ENCODE results near the gene POLR1C.
"Not testable (repeated sequence)": the region's sequence is repeated elsewhere in the genome, so short reads cannot be mapped to it uniquely, and the experiment has no call there.

Gene POLR1C

DNA sequence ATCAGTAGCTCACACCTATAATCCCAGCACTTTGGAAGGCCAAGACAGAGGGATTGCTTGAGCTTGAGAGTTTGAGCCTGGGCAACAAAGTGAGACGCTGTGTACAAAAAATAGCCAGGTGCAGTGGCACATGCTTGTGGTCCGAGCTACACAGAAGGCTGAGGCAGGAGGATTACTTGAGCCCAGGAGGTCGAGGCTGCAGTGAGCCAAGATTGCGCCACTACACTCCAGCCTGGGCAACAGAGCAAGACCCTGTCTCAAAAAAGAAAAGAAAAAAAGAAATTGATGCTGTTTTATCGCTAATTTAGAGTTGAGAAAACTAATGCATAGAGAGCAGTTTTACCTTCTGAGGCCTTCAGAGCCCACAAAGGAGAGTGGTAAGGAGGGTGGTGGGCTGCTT, 18.6 kb upstream of the POLR1C start:
- H3K27ac Mint-ChIP-seq, H3K9me3 Mint-ChIP-seq, H3K4me3 Mint-ChIP-seq, H3K27me3 Mint-ChIP-seq: not testable (repeated sequence)
- Mint-ChIP-seq H3K36me3 (ENCODE audit: low read depth) (peaks cover 24% of the 10 kb centered on the region), H3K4me1 (ENCODE audit: low read depth) (peaks cover 16% of the 10 kb centered on the region)

- H3K9me3 Mint-ChIP-seq: no peaks in the 10 kb centered on the region
- no peak overlapping the region for H3K4me3 Mint-ChIP-seq
- H3K27ac Mint-ChIP-seq: no peak overlapping the region
- peaks cover 10% of the 10 kb centered on the region for H3K4me1 Mint-ChIP-seq (ENCODE audit: low read depth)
- no peaks in the 10 kb centered on the region for H3K27me3 Mint-ChIP-seq
- peaks cover 29% of the 10 kb centered on the region for H3K36me3 Mint-ChIP-seq (ENCODE audit: low read depth)
Measured at GRCh38 chr6:43499028-43499815, 17.7 kb upstream of the POLR1C start.

GRCh38 chr6:43500921-43501320, 16.0 kb upstream of the POLR1C start:
- Mint-ChIP-seq H3K27me3 (no peaks in the 10 kb centered on the region), H3K27ac (no peak overlapping the region), H3K36me3 (ENCODE audit: low read depth) (peaks cover 30% of the 10 kb centered on the region), H3K9me3 (no peaks in the 10 kb centered on the region), H3K4me3 (no peak overlapping the region), H3K4me1 (ENCODE audit: low read depth) (no peaks in the 10 kb centered on the region)

- Mint-ChIP-seq H3K27ac (no peak overlapping the region), H3K9me3 (no peaks in the 10 kb centered on the region), H3K27me3 (no peaks in the 10 kb centered on the region), H3K36me3 (ENCODE audit: low read depth) (peaks cover 37% of the 10 kb centered on the region), H3K4me3 (no peak overlapping the region), H3K4me1 (ENCODE audit: low read depth) (no peaks in the 10 kb centered on the region)
Measured at GRCh38 chr6:43502666-43503065, 14.2 kb upstream of the POLR1C start.

DNA sequence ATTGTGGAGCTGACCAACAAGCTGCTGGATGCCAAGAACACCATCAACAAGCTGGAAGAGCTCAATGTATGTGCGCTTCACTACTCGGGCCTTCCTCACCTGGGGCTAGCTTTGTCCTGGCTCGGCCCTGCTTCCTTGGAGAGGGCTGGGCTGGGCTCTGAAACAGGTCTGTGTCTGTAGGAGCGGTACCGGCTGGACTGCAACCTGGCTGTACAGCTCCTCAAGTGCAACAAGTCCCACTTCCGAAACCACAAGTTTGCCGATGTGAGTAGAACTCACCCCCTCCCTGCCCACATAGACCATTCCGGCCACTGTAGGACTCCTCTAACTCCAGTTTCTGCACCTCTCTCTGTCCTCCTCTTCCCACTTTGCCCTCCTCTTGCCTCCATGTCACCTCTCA, 13.4 kb upstream of the POLR1C start:
- Mint-ChIP-seq H3K4me3 (no peak overlapping the region), H3K27ac (no peak overlapping the region), H3K9me3 (no peaks in the 10 kb centered on the region), H3K27me3 (peaks cover 3% of the 10 kb centered on the region), H3K4me1 (ENCODE audit: low read depth) (no peaks in the 10 kb centered on the region), H3K36me3 (ENCODE audit: low read depth) (peaks cover 37% of the 10 kb centered on the region)

DNA sequence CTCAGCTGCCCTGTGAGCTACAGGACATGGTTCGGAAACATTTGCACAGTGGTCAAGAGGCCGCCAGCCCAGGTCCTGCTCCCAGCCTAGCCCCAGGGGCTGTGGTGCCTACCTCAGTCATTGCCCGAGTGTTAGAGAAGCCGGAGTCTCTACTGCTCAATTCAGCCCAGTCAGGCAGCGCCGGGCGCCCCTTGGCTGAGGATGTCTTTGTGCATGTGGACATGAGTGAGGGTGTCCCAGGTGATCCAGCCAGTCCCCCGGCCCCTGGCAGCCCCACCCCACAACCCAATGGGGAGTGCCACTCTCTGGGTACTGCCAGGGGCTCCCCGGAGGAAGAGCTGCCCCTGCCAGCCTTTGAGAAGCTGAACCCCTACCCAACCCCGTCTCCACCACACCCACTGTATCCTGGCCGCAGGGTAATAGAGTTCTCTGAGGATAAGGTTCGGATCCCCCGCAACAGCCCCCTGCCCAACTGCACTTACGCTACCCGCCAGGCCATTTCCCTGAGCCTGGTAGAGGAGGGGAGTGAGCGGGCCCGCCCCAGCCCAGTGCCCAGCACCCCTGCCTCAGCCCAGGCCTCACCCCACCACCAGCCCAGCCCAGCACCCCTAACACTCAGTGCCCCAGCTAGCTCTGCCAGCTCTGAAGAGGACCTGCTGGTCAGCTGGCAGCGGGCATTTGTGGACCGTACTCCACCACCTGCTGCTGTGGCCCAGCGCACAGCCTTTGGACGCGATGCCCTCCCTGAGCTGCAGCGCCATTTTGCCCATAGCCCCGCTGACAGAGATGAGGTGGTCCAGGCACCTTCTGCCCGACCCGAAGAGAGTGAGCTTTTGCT, 11.9 kb upstream of the POLR1C start:
- no peaks in the 10 kb centered on the region for H3K9me3 Mint-ChIP-seq
- H3K4me3 Mint-ChIP-seq: no peak overlapping the region
- H3K27ac Mint-ChIP-seq: no peak overlapping the region
- H3K4me1 Mint-ChIP-seq (ENCODE audit: low read depth): peaks cover 8% of the 10 kb centered on the region
- H3K27me3 Mint-ChIP-seq: peaks cover 13% of the 10 kb centered on the region
- H3K36me3 Mint-ChIP-seq (ENCODE audit: low read depth): peaks cover 34% of the 10 kb centered on the region

- Mint-ChIP-seq H3K4me3 (no peak overlapping the region), H3K4me1 (ENCODE audit: low read depth) (peaks cover 8% of the 10 kb centered on the region), H3K27me3 (peaks cover 13% of the 10 kb centered on the region), H3K9me3 (no peaks in the 10 kb centered on the region), H3K36me3 (ENCODE audit: low read depth) (peaks cover 27% of the 10 kb centered on the region), H3K27ac (no peak overlapping the region)
Measured at GRCh38 chr6:43505718-43506117, 11.2 kb upstream of the POLR1C start.

DNA sequence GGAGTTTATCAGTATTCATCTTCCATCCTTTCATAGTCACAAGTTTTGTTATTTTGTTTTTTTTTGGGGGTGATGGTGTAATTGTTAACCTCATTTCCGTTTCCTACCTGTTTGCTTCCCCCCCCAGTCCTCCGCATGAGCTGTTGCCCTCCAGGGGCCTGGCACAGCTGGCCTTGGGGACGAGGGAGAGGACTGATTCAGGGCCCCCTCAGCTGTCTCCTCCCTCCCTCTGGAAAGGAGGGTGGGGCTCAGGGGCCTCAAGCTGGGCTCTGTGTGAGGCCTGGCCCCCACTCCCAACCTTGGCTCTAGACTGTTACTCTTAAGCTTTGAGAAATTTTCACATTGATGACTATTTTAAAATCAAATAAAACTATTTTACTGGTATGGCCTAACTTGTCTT, 10.7 kb upstream of the POLR1C start:
- no peak overlapping the region for H3K4me3 Mint-ChIP-seq
- H3K4me1 Mint-ChIP-seq (ENCODE audit: low read depth): peaks cover 8% of the 10 kb centered on the region
- peaks cover 27% of the 10 kb centered on the region for H3K36me3 Mint-ChIP-seq (ENCODE audit: low read depth)
- no peak overlapping the region for H3K27ac Mint-ChIP-seq
- H3K27me3 Mint-ChIP-seq: peaks cover 13% of the 10 kb centered on the region
- no peaks in the 10 kb centered on the region for H3K9me3 Mint-ChIP-seq

DNA sequence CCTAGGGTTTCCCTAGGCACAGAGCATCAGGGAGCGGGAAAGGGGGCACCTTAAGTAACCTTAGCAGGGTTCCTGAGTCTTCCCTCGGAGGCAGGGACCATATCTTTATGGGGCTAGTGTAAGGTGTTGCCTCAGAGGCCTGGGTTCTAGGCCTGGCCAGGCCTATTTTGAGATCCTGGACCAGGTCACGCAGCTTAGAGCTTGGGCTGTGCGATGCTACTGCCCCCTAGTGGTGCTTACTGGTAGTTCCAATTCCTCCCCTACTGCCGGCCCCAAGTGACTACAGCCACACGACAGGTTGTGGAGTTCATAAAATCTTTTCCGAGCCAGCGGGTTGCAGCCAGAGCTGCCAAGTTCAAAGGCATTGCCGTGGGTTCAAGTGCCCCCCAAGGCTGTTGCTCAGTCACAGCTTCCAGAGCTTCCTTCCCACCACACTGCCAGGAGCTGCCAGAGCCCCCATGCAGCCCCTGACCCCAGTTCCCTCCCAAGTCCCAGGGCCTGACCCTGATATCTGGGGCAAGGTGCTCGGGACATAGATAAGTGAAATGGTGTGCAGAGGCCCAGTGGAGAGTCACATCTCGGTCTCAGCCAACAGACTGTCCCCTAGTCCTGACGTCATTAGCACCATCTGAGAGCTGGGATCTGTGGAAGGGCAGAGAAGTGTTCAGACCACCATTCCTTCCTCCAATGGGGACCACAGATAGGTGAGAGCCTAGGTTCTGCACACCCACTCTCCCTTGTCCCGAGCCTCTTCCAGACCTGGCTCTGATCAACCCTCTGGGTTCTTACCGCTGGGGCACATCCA, 10.0 kb upstream of the POLR1C start:
- Mint-ChIP-seq H3K4me1 (ENCODE audit: low read depth) (peaks cover 8% of the 10 kb centered on the region), H3K9me3 (no peaks in the 10 kb centered on the region), H3K36me3 (ENCODE audit: low read depth) (peaks cover 26% of the 10 kb centered on the region), H3K27me3 (peaks cover 13% of the 10 kb centered on the region), H3K27ac (no peak overlapping the region), H3K4me3 (no peak overlapping the region)

DNA sequence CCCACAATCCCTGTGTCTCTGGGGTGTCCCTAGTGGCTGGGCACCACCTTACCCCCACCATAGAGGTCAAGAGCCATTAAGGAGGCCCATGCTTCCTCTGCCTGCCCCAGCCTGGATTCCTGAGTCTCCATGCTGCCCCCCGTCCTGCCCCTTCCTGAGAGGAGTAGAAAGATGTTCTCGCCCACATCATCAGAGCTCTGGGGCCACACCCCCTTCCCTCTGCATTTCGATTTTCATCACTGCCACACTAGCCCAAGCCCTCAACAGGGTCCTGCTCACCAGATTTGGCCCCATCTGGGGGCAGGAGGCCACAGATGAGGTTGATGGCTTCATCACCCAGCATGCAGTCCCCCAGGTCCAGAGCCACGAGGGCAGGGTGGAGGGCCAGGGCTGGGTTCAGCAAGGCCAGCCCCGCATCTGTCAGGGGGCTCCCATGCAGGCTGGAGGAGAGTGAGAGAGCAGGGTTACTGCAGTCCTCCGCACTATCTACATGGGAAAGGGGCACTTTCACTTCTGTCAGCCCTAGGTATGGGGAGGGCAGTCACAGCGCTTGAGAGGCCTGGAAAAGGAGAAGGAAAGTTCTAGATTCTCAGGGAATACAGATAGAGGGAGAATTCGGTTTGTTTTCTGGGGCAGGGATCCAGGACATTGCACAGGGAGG, 8.3 kb upstream of the POLR1C start:
- peaks cover 8% of the 10 kb centered on the region for H3K4me1 Mint-ChIP-seq (ENCODE audit: low read depth)
- no peaks in the 10 kb centered on the region for H3K9me3 Mint-ChIP-seq
- H3K36me3 Mint-ChIP-seq (ENCODE audit: low read depth): peaks cover 25% of the 10 kb centered on the region
- peaks cover 13% of the 10 kb centered on the region for H3K27me3 Mint-ChIP-seq
- H3K4me3 Mint-ChIP-seq: peak overlapping the region; percentile 74
- H3K27ac Mint-ChIP-seq: no peak overlapping the region

GRCh38 chr6:43509142-43509983, 7.5 kb upstream of the POLR1C start:
- no peaks in the 10 kb centered on the region for H3K9me3 Mint-ChIP-seq
- peak overlapping the region; percentile 74 for H3K4me3 Mint-ChIP-seq
- H3K4me1 Mint-ChIP-seq (ENCODE audit: low read depth): peaks cover 8% of the 10 kb centered on the region
- peaks cover 13% of the 10 kb centered on the region for H3K27me3 Mint-ChIP-seq
- peaks cover 26% of the 10 kb centered on the region for H3K36me3 Mint-ChIP-seq (ENCODE audit: low read depth)
- no peak overlapping the region for H3K27ac Mint-ChIP-seq

GRCh38 chr6:43509984-43510826, 6.7 kb upstream of the POLR1C start, which contains the start of gene LRRC73:
TSS of gene LRRC73 (minus strand) at chr6:43510346. CDS start at chr6:43509785, 561 bp downstream.
- peaks cover 32% of the 10 kb centered on the region for H3K36me3 Mint-ChIP-seq (ENCODE audit: low read depth)
- H3K27me3 Mint-ChIP-seq: peaks cover 13% of the 10 kb centered on the region
- H3K9me3 Mint-ChIP-seq: no peaks in the 10 kb centered on the region
- H3K4me3 Mint-ChIP-seq: peak within 1 kb of the TSS; percentile 74
- H3K4me1 Mint-ChIP-seq (ENCODE audit: low read depth): peaks cover 8% of the 10 kb centered on the region
- H3K27ac Mint-ChIP-seq: no peak within 1 kb of the TSS

DNA sequence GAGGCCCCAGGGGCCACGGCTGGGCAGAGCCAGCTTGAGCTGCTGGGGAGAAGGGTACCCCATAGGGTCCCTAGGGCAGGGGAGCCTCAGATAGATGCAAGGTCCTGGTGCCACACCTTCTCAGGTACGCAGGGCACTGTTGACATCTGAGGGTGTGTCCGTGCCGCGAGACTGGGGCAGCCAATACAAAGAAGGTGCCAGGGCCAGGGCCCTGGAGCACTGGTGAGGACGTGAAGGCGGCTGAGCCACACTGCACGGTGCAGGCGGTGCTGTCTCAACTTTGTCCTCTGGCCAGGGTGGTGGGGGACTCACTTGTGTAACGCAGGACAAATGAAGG, 6.1 kb upstream of the POLR1C start:
- Mint-ChIP-seq H3K4me3 (peak overlapping the region; percentile 38), H3K27me3 (peaks cover 13% of the 10 kb centered on the region), H3K9me3 (no peaks in the 10 kb centered on the region), H3K36me3 (ENCODE audit: low read depth) (peaks cover 34% of the 10 kb centered on the region), H3K4me1 (ENCODE audit: low read depth) (peaks cover 8% of the 10 kb centered on the region), H3K27ac (no peak overlapping the region)
